Right atrium auricular region (tissue), 2 donors: ENCODE results near the gene LOXL1. TPM values are rescaled to one million over a fixed set of nuclear protein-coding genes. Genes with fewer than 3 reads are reported as not detected.
A peak's percentile ranks its signal among the peaks of the same experiment; 100 is the strongest.

Experiments used
- DNase-seq: peaks from one replicate; pipeline ENCODE4 v3.0.0-alpha.2; 2019; ENCODE audit warnings: low spot score
- H3K27ac ChIP-seq, 2 donors: fragments of 200-600 bp; sonication (generic); 1 replicate in 1 of 2; 2 replicates in 1 of 2; pipeline ENCODE4 v1.5.1; 2016 to 2019
- H3K27me3 ChIP-seq, 2 donors: fragments of 200-600 bp; sonication (generic); one replicate each; pipeline versions ENCODE4 v1.5.1 to v1.6.0; 2017 to 2019
- H3K36me3 ChIP-seq: fragments of 200-600 bp; sonication (generic); one replicate; pipeline ENCODE4 v1.5.1; 2016
- H3K4me1 ChIP-seq, 2 donors: fragments of 200-600 bp; sonication (generic); one replicate each; pipeline versions ENCODE4 v1.5.1 to v1.6.0; 2017 to 2019
- H3K4me3 ChIP-seq, 2 donors: fragments of 200-600 bp; sonication (generic); 1 replicate in 1 of 2; 2 replicates in 1 of 2; pipeline ENCODE4 v1.5.1; 2017 to 2019; ENCODE audit warnings: mild to moderate bottlenecking in 1 of 2, moderate library complexity in 1 of 2
- H3K9me3 ChIP-seq, 2 donors: fragments of 200-600 bp; sonication (generic); one replicate each; pipeline ENCODE4 v1.5.1; 2019
- total RNA-seq, 2 donors: library from RNA; depleted of rRNA; stranded (reverse); fragments of >200 nt; gene quantifications; one replicate each; pipeline ENCODE4 v1.1.0, GENCODE V29; 2016
- TF ChIP-seq, protein P1 (sequence below), 2 donors: fragments of 200-600 bp; sonication (generic); IDR thresholded peaks; one replicate each; pipeline ENCODE4 v1.5.1; 2019; ENCODE audit warnings: antibody characterized with exemption in 2 of 2

LOXL1 gene
- total RNA-seq, 2 donors from 2014 or later: 22.2 to 59.0 TPM

DNA sequence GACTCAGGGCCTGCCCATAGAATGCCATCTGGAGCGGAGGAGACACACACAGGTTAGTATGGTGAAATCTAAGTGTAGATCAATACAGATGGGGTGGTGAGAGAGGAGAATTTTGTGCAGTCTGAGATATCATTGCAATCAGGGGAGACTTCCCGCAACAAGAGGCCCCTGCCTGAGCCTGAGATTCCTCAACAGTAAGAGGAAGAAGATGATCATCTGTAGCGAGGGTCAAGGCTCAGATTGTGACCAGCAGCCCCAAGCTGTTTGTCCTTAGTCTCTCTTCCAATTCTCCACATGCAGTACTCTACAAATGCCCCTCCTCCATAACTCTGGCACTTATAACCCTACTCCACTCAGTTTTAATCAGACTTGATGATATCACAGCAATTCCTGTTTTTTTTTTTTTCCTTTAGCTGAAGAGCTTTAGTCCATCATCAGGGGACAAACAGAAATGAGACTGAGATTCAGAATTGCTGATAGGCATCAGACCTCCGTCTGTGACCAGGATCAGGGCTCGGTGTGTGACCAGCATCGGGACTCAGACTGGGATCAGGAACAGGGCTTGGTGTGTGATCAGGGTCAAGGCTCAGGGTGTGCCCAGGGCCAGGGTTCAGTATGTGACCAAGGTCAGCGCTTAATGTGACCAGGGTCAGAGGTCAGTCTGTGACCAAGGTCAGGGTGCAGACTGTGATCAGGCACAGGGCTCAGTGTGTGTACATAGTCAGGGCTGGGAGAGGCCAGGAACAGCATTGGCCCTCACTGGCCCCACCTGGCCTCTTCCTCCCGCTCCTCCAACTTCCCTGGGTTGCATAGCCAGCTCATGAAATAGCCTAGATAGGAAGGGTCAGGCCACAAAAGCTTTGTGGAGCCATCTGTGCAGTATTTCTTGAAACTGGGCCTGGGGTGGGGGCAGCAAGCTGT lies 14.1 kb downstream of the LOXL1 start:
- Histone ChIP-seq H3K4me1 (peaks cover 0 to 58% of the 10 kb centered on the region in 2 donors), H3K36me3 (no peaks in the 10 kb centered on the region), H3K4me3 (no peak overlapping the region), H3K27me3 (no peaks in the 10 kb centered on the region), H3K27ac (peak overlapping the region; percentile 43 to 71), H3K9me3 (no peaks in the 10 kb centered on the region)
- TF ChIP-seq, protein P1, sequence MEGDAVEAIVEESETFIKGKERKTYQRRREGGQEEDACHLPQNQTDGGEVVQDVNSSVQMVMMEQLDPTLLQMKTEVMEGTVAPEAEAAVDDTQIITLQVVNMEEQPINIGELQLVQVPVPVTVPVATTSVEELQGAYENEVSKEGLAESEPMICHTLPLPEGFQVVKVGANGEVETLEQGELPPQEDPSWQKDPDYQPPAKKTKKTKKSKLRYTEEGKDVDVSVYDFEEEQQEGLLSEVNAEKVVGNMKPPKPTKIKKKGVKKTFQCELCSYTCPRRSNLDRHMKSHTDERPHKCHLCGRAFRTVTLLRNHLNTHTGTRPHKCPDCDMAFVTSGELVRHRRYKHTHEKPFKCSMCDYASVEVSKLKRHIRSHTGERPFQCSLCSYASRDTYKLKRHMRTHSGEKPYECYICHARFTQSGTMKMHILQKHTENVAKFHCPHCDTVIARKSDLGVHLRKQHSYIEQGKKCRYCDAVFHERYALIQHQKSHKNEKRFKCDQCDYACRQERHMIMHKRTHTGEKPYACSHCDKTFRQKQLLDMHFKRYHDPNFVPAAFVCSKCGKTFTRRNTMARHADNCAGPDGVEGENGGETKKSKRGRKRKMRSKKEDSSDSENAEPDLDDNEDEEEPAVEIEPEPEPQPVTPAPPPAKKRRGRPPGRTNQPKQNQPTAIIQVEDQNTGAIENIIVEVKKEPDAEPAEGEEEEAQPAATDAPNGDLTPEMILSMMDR (IDR thresholded peaks at IDR 0.05): no peak
- no peak for DNase-seq

DNA sequence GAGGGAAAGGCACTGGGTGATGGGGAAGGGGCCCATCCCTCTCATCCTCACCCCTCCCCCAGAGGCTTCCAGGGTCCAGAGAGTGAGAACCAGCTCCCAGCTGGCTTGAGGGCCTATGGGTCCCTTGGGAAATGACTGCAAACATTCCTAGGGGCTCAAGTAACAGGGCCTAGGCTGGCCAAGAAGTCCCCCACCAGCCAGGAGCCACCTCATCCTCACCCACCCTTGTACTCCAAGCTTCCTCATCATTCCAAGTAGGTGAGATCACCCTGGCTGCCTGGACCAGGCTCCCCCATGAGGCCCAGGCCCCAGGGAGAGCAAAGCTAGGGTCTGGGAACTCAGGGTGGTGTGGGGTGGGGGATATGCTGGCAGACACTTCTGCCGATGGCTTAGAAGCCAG lies 14.8 kb downstream of the LOXL1 start:
- no peak overlapping the region for H3K4me3 ChIP-seq
- H3K27ac ChIP-seq: peak overlapping the region; percentile 43 to 71
- DNase-seq: peak; percentile 72
- TF ChIP-seq, protein P1 (IDR thresholded peaks at IDR 0.05): no peak
- H3K9me3 ChIP-seq: no peaks in the 10 kb centered on the region
- H3K36me3 ChIP-seq: no peaks in the 10 kb centered on the region
- peaks cover 0 to 54% of the 10 kb centered on the region in 2 donors for H3K4me1 ChIP-seq
- no peaks in the 10 kb centered on the region for H3K27me3 ChIP-seq

DNA sequence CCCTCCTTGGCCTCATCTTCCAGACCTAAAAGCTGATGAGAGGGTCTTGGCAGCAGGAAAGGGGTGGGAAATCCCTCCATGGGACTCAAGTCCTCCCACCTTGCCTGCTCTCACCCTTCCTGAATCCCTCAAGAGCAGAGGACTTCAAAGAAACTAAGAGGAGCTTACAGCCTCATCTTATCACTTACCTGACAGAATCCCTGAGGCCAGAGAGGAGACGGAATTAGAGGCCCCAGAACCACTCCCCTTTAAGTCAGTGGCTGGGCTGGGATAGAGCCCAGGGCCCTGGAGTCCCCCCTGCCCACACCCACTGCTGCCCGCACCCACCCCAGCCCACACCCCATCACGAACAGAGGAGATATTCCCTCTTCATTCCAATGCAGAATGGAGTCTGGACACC lies 15.2 kb downstream of the LOXL1 start:
- peak overlapping the region; percentile 43 to 71 for H3K27ac ChIP-seq
- DNase-seq: no peak
- TF ChIP-seq, protein P1 (IDR thresholded peaks at IDR 0.05): no peak
- H3K27me3 ChIP-seq: no peaks in the 10 kb centered on the region
- H3K9me3 ChIP-seq: no peaks in the 10 kb centered on the region
- no peaks in the 10 kb centered on the region for H3K36me3 ChIP-seq
- no peak overlapping the region for H3K4me3 ChIP-seq
- peaks cover 0 to 50% of the 10 kb centered on the region in 2 donors for H3K4me1 ChIP-seq

DNA sequence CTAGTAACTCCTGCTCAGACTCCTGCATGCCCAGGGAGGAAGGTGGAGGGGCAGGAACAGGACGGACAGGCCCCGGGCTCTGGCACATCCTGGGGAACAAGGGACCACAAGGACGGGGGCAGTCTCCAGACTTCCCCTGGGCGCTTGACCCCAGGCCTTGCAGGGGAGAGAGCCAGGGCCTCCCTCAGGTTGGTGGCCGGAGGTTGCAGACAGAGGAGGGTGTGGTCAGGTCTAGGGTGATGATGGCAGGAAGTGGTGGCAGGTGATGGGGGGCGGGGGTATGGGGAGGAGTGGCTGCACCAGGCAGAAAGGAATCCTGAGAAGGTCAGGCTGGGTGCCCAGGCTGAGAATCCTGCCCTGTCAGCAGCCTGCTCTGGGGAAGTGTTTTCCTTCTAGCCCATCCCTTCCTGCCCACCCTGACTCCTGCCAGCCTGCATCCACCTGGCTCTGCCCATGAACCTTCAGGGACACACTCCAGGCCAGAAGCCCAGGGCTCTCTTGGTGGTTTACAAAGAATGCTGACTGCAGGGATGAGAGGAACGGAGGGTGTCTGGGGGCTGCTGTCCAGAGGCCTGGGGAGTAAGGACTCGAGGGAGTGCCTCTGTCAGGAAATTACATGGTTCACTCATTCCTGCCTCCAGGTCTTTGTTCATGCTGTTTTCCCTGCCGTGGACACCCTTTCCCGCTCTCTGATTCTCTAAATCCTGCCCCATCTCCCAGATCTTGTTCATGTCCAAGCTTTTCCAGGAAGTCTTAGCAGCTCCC lies 15.8 kb downstream of the LOXL1 start:
- TF ChIP-seq, protein P1 (IDR thresholded peaks at IDR 0.05): no peak
- Histone ChIP-seq H3K4me3 (no peak overlapping the region), H3K27ac (peak overlapping the region; percentile 43 to 71), H3K27me3 (no peaks in the 10 kb centered on the region), H3K9me3 (no peaks in the 10 kb centered on the region), H3K36me3 (peaks cover 5% of the 10 kb centered on the region), H3K4me1 (peaks cover 0 to 44% of the 10 kb centered on the region in 2 donors)
- DNase-seq: no peak

DNA sequence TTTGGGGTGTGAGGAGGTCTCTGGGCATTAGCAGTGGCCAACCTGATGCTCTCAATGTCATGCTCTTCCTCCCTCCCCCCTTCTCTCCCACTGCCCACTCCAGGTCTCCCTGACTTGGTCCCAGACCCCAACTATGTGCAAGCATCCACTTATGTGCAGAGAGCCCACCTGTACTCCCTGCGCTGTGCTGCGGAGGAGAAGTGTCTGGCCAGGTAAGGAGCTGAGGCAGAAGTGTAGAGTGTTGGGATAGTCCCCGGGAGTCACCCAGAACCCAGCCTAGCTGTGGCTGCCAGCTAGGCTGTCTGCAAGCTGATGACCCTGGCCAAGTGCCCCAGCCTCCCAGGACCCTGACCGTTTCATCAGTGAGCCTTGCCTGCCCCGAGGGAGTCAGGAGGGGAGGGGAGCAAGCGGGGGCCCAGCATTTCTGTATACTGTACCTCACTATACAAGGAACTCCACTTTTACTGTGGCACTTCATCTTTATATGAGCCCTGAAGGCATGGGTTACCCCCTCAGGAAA lies 16.5 kb downstream of the LOXL1 start:
- H3K4me1 ChIP-seq: peaks cover 0 to 43% of the 10 kb centered on the region in 2 donors
- no peaks in the 10 kb centered on the region for H3K27me3 ChIP-seq
- H3K36me3 ChIP-seq: peaks cover 13% of the 10 kb centered on the region
- H3K4me3 ChIP-seq: no peak overlapping the region
- DNase-seq: no peak
- no peaks in the 10 kb centered on the region for H3K9me3 ChIP-seq
- TF ChIP-seq, protein P1 (IDR thresholded peaks at IDR 0.05): no peak
- peak overlapping the region; percentile 26 to 71 for H3K27ac ChIP-seq
